ENCODE data around the gene RCL1.

DNA sequence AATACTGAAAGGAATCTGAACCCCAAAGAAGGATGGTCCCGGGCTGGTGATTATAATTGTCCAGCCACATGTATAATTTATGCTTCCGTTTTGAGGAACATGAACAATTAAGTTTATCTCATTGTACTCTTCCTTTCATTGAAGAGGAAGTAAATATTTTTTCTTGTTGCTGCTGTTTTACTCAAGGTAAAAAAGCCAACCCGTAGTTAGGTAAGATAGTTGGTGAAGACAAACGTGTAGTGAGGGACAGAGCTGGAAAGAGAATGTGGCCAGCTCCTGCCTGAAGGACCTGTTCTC is 5.1 kb downstream of the RCL1 start:
- TF ChIP-seq, protein P1, sequence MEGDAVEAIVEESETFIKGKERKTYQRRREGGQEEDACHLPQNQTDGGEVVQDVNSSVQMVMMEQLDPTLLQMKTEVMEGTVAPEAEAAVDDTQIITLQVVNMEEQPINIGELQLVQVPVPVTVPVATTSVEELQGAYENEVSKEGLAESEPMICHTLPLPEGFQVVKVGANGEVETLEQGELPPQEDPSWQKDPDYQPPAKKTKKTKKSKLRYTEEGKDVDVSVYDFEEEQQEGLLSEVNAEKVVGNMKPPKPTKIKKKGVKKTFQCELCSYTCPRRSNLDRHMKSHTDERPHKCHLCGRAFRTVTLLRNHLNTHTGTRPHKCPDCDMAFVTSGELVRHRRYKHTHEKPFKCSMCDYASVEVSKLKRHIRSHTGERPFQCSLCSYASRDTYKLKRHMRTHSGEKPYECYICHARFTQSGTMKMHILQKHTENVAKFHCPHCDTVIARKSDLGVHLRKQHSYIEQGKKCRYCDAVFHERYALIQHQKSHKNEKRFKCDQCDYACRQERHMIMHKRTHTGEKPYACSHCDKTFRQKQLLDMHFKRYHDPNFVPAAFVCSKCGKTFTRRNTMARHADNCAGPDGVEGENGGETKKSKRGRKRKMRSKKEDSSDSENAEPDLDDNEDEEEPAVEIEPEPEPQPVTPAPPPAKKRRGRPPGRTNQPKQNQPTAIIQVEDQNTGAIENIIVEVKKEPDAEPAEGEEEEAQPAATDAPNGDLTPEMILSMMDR (IDR thresholded peaks at IDR 0.05; ENCODE audit: low read length): no peak
- no peak for TF ChIP-seq EZH2 (IDR thresholded peaks at IDR 0.05; ENCODE audit: borderline replicate concordance, low read length)
